GM12892 (cell line): ENCODE measurements around the gene KIFC3.
A peak's percentile ranks its signal among the peaks of the same experiment; 100 is the strongest.

ENCODE experiments used
- DNase-seq: peaks from one replicate; pipeline ENCODE4 v3.0.0; 2011; ENCODE audit not compliant: insufficient read length
- FAIRE-seq: peaks from 2 replicates; lab custom pipeline; 2011; peaks lifted over from hg19 to GRCh38; lab: Jason Lieb, UNC
- POLR2A ChIP-seq: IDR thresholded peaks from 2 replicates; pipeline ENCODE4 v1.6.1; 2011; ENCODE audit warnings: low read depth, low read length, control low read depth
- POLR2AphosphoS5 ChIP-seq: IDR thresholded peaks from 2 replicates; pipeline ENCODE4 v1.6.1; 2011; ENCODE audit warnings: low read depth, low read length, control low read depth
- TAF1 ChIP-seq: IDR thresholded peaks from 2 replicates; pipeline ENCODE4 v1.6.1; 2011; ENCODE audit warnings: low read depth, mild to moderate bottlenecking, control low read depth, low read length, borderline replicate concordance

The KIFC3 gene

GRCh38 chr16:57743886-57744641 is 58.2 kb downstream of the KIFC3 start:
- TF ChIP-seq POLR2A (no peak), POLR2AphosphoS5 (no peak), TAF1 (no peak)
- FAIRE-seq (no peak), DNase-seq (no peak)

GRCh38 chr16:57743458-57743857 is 58.8 kb downstream of the KIFC3 start:
- DNase-seq (no peak), FAIRE-seq (no peak)
- TF ChIP-seq POLR2AphosphoS5 (no peak), POLR2A (no peak), TAF1 (no peak)

- DNase-seq (no peak), FAIRE-seq (no peak)
- TF ChIP-seq TAF1 (no peak), POLR2A (no peak)
These were observed 59.7 kb downstream of the KIFC3 start for GRCh38 chr16:57742543-57742942.

GRCh38 chr16:57741660-57742191 is 60.6 kb downstream of the KIFC3 start:
- no peak for DNase-seq
- TF ChIP-seq TAF1 = no peak
- TF ChIP-seq POLR2AphosphoS5 = no peak
- no peak for TF ChIP-seq POLR2A
- no peak for FAIRE-seq

- TF ChIP-seq POLR2A = no peak
- TF ChIP-seq POLR2AphosphoS5 = no peak
- no peak for TF ChIP-seq TAF1
- no peak for FAIRE-seq
- DNase-seq = no peak
These were observed 61.7 kb downstream of the KIFC3 start for GRCh38 chr16:57740423-57741071.

- TF ChIP-seq TAF1 (no peak), POLR2AphosphoS5 (no peak), POLR2A (no peak)
- no peak for FAIRE-seq
- no peak for DNase-seq
These were observed 62.4 kb downstream of the KIFC3 start for GRCh38 chr16:57739756-57740422.

- DNase-seq (no peak), FAIRE-seq (no peak)
- TF ChIP-seq TAF1 (no peak), POLR2A (no peak), POLR2AphosphoS5 (no peak)
These were observed 63.4 kb downstream of the KIFC3 start for GRCh38 chr16:57738844-57739243.

- DNase-seq = no peak
These were observed 65.6 kb downstream of the KIFC3 start for GRCh38 chr16:57736419-57737351.

GRCh38 chr16:57735755-57736418 is 66.4 kb downstream of the KIFC3 start, which contains the start of gene KATNB1:
Gene KATNB1, plus strand, starts transcription at chr16:57735770. Its CDS starts 1,474 bp downstream, at chr16:57737244.
- DNase-seq = no peak
- no peak for FAIRE-seq
- no peak for TF ChIP-seq POLR2A
- no peak for TF ChIP-seq POLR2AphosphoS5
- TF ChIP-seq TAF1 = no peak

More at GRCh38 chr16:57736419-57737351, 65.6 kb downstream of the KIFC3 start:
- FAIRE-seq = peak; percentile 70
- TF ChIP-seq POLR2AphosphoS5 = no peak
- TF ChIP-seq TAF1 = no peak
- no peak for TF ChIP-seq POLR2A
